ENCODE data around the gene NINL.
"Not testable (repeated sequence)": the region's sequence is repeated elsewhere in the genome, so short reads cannot be mapped to it uniquely, and the experiment has no call there.

The NINL gene

GRCh38 chr20:25584905-25585704, at the start of gene NINL:
TSS of gene NINL (minus strand) at chr20:25585531. CDS start at chr20:25526587, 58,944 bp downstream.
- DNase-seq, result peak in 4 of 6 experiments; percentile 16 to 42 (median 33)

- DNase-seq, result no peak
Measured at GRCh38 chr20:25632940-25633790, 47.8 kb upstream of the NINL start.

- not testable (repeated sequence) for DNase-seq
Measured at GRCh38 chr20:25630615-25631014, 45.3 kb upstream of the NINL start.

GRCh38 chr20:25629816-25630499, 44.6 kb upstream of the NINL start:
- DNase-seq, result no peak

- no peak for DNase-seq
Measured at GRCh38 chr20:25626779-25627178, 41.4 kb upstream of the NINL start.

- DNase-seq, result peak in 2 of 6 experiments; percentile 18 to 45
Measured at GRCh38 chr20:25624500-25624939, 39.2 kb upstream of the NINL start.

GRCh38 chr20:25623736-25624499, 38.6 kb upstream of the NINL start, which contains the start of gene NANP:
TSS of gene NANP (minus strand) at chr20:25624014. CDS start at chr20:25623948, 66 bp downstream.
- DNase-seq, result peak; percentile 60 to 84 (median 76)

GRCh38 chr20:25623225-25623735, 37.9 kb upstream of the NINL start:
- DNase-seq, result peak in 1 of 6 experiments; percentile 54

- no peak for DNase-seq
Measured at GRCh38 chr20:25622450-25623224, 37.3 kb upstream of the NINL start.

- DNase-seq, result no peak
Measured at GRCh38 chr20:25622049-25622448, 36.7 kb upstream of the NINL start.

- no peak for DNase-seq
Measured at GRCh38 chr20:25619514-25619913, 34.2 kb upstream of the NINL start.

GRCh38 chr20:25608774-25609173, 23.4 kb upstream of the NINL start:
- DNase-seq, result no peak

- DNase-seq, result no peak
Measured at GRCh38 chr20:25606094-25606695, 20.9 kb upstream of the NINL start.

- no peak for DNase-seq
Measured at GRCh38 chr20:25605148-25605547, 19.8 kb upstream of the NINL start.

GRCh38 chr20:25604611-25605010, 19.3 kb upstream of the NINL start:
- no peak for DNase-seq

GRCh38 chr20:25602914-25603309, 17.6 kb upstream of the NINL start:
- not testable (repeated sequence) for DNase-seq

- DNase-seq, result not testable (repeated sequence)
Measured at GRCh38 chr20:25602191-25602913, 17.0 kb upstream of the NINL start.

- no peak for DNase-seq
Measured at GRCh38 chr20:25601659-25602058, 16.3 kb upstream of the NINL start.

- no peak for DNase-seq
Measured at GRCh38 chr20:25600632-25601031, 15.3 kb upstream of the NINL start.

All from stimulated activated naive CD4-positive, alpha-beta T cell (primary cell).